ENCODE data around the gene BCAR3.

DNA sequence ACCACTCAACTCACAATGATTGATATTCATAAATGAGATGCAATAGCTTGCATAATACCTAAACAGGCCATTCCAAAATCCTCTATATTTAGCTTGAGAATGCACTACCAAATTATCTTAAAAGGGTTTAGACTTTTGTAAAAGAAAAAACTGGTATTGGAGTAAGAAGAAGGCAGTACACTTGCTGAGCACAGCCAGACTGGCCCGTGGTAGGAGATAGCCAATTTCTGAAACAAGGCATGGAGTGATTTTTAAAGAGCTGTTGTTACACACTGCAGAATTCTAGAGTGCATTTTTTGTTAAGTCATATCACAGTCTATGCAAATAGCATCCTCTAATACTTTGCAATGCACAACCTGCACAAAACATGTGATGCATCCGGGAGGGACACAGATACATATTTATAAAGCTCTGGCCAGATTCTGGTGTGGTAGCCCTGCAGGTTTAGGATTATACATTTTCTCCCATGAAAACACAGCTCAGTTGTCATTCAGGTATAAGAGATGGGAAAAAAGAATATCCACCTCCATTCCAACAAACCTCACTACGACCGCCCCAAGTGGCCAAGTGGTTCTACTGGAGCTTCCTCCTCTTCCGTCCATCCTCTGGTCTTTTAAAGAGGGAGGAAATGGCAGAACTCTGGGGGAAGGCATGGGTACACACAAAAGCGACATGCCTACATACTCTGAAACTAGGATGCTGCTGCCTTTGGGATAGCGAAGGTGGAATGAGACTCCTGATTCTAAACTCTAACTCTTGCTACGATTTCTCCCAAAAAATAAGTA, 40.8 kb downstream of the BCAR3 start:
- TF ChIP-seq, protein P1, sequence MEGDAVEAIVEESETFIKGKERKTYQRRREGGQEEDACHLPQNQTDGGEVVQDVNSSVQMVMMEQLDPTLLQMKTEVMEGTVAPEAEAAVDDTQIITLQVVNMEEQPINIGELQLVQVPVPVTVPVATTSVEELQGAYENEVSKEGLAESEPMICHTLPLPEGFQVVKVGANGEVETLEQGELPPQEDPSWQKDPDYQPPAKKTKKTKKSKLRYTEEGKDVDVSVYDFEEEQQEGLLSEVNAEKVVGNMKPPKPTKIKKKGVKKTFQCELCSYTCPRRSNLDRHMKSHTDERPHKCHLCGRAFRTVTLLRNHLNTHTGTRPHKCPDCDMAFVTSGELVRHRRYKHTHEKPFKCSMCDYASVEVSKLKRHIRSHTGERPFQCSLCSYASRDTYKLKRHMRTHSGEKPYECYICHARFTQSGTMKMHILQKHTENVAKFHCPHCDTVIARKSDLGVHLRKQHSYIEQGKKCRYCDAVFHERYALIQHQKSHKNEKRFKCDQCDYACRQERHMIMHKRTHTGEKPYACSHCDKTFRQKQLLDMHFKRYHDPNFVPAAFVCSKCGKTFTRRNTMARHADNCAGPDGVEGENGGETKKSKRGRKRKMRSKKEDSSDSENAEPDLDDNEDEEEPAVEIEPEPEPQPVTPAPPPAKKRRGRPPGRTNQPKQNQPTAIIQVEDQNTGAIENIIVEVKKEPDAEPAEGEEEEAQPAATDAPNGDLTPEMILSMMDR (IDR thresholded peaks at IDR 0.05): no peak
- TF ChIP-seq ZFX (IDR thresholded peaks at IDR 0.05; ENCODE audit: borderline replicate concordance): no peak

Measured in 22Rv1 (cell line).